AG09309 (cell line): ENCODE results near the gene CWH43.
A peak's percentile ranks its signal among the peaks of the same experiment; 100 is the strongest.

Experiments
- DNase-seq: peaks from one replicate; pipeline ENCODE4 v3.0.0-alpha.2; 2010; ENCODE audit warnings: low read depth
- H3K4me3 ChIP-seq: 2 replicates; pipeline ENCODE4 v1.5.1; 2011; ENCODE audit warnings: mild to moderate bottlenecking, low read depth, low read length, moderate library complexity; ENCODE audit not compliant: control insufficient read depth
- CTCF ChIP-seq: IDR thresholded peaks from 2 replicates; pipeline ENCODE4 v1.5.1; 2011; ENCODE audit warnings: mild to moderate bottlenecking, low read depth, low read length, inconsistent platforms; ENCODE audit not compliant: insufficient read depth, control insufficient read depth; ENCODE audit errors: missing control alignments

CWH43 gene

GRCh38 chr4:48985976-48986653, at the start of gene CWH43:
Gene CWH43 (plus strand): TSS chr4:48986275. CDS start chr4:48986430, 155 bp downstream.
- no peak within 1 kb of the TSS for H3K4me3 ChIP-seq
- no peak for TF ChIP-seq CTCF
- no peak for DNase-seq

DNA sequence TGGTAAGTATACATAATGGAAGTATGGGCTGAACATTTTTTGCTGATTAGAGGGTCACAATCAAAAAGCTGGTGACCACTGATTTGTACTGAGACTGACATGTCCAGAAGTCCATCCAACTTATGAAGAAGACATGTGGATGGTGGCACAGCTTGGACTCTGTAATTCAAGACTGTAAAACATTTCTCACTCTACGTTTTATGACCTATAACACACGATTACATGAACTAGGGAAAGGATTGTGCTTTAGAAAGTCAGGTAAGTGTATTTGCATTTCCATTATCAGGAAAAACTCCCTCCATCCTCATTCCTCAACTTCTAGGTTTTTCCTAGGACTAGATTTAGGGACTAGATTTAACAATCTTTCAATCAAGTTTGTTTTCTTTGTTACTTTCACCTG, 49.0 kb upstream of the CWH43 start:
- no peak overlapping the region for H3K4me3 ChIP-seq
- no peak for TF ChIP-seq CTCF
- DNase-seq = no peak

- TF ChIP-seq CTCF = no peak
- DNase-seq = no peak
- H3K4me3 ChIP-seq = no peak overlapping the region
Observed at GRCh38 chr4:48938831-48939230, 47.2 kb upstream of the CWH43 start.

DNA sequence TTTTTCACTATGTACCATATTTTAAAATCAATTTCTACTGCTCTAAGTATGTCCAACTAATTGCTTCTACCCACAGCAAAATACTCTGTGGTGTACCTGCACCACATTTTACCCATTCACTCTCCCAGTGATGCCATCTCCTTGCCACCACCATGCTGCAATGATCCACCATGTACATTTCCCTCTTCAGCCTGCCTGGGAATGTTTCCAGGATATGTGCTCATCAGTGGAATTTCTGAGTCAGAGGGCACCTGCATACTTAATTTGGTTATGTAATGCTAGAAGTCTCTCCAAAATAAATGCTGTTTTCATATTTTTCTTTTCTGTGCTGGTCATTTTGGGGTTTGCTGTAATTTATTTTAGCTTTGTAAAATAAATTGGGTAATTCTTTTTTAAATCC, 46.3 kb upstream of the CWH43 start:
- TF ChIP-seq CTCF = no peak
- H3K4me3 ChIP-seq = no peak overlapping the region
- DNase-seq = peak; percentile 50

- peak; percentile 26 for TF ChIP-seq CTCF
- H3K4me3 ChIP-seq = no peak overlapping the region
- DNase-seq = no peak
Observed at GRCh38 chr4:48943387-48943786, 42.7 kb upstream of the CWH43 start.

DNA sequence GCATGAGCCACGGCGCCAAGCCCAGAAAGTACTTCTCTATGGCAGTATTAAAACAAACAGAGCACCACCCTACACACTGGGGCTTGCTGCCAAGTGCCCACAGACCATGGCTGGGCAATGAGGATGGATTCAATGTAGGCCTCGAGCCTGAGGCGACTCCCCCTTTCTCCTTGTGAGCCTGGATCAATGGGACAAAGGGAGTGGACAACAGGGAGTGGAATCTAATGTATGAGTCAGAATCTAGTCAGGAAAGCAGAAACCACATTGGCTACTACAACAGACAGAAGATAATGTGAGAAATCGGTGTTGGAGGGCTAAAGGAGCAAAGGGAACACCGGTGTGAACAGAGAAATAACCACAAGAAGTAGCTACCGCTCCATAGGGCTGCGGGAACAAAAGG, 41.8 kb upstream of the CWH43 start:
- TF ChIP-seq CTCF = no peak
- no peak overlapping the region for H3K4me3 ChIP-seq
- no peak for DNase-seq
